Effector memory CD8-positive, alpha-beta T cell (primary cell): ENCODE data around the gene MAP3K19.

Source experiments
- ATAC-seq: fragments of 150-1000 bp; cut with Tn5 transposase; replicated peaks from 2 replicates; pipeline ENCODE4 v1.10.0; 2021; ENCODE audit warnings: mild to moderate bottlenecking, moderate library complexity
- DNase-seq, 3 experiments: peaks; one replicate each; pipeline ENCODE4 v3.0.0; 2021
- H3K27ac Mint-ChIP-seq, 2 donors: one replicate each; pipeline ENCODE4 v1.8.0; 2022; ENCODE audit warnings: mild to moderate bottlenecking in 2 of 2, mixed read lengths in 2 of 2, moderate library complexity in 2 of 2
- H3K27me3 Mint-ChIP-seq, 2 donors: one replicate each; pipeline ENCODE4 v1.8.0; 2022; ENCODE audit warnings: mixed read lengths in 2 of 2
- H3K36me3 Mint-ChIP-seq: one replicate; pipeline ENCODE4 v1.8.0; 2022; ENCODE audit warnings: mild to moderate bottlenecking, moderate library complexity, mixed read lengths; ENCODE audit not compliant: insufficient read depth
- H3K4me1 Mint-ChIP-seq, 2 donors: one replicate each; pipeline ENCODE4 v1.8.0; 2022; ENCODE audit warnings: low read depth in 2 of 2, mixed read lengths in 2 of 2
- H3K4me3 Mint-ChIP-seq, 2 donors: one replicate each; pipeline ENCODE4 v1.8.0; 2022; ENCODE audit warnings: mild to moderate bottlenecking in 2 of 2, mixed read lengths in 2 of 2, moderate library complexity in 2 of 2
- H3K9me3 Mint-ChIP-seq, 2 donors: one replicate each; pipeline ENCODE4 v1.8.0; 2022; ENCODE audit warnings: mixed read lengths in 2 of 2

The MAP3K19 gene

GRCh38 chr2:134924912-134925311, 122.3 kb downstream of the MAP3K19 start:
- H3K27ac Mint-ChIP-seq: no peak overlapping the region
- no peak for ATAC-seq

GRCh38 chr2:134919341-134920210, 127.7 kb downstream of the MAP3K19 start:
- Mint-ChIP-seq H3K4me3 (peak overlapping the region; percentile 93 to 98), H3K27ac (peak overlapping the region; percentile 97 to 99), H3K36me3 (peaks cover 35% of the 10 kb centered on the region), H3K4me1 (peaks cover 22 to 43% of the 10 kb centered on the region in 2 donors), H3K9me3 (no peaks in the 10 kb centered on the region), H3K27me3 (no peaks in the 10 kb centered on the region)
- peak; percentile 19 to 35 (median 24) for DNase-seq
- ATAC-seq: no peak

More at GRCh38 chr2:134924912-134925311, 122.3 kb downstream of the MAP3K19 start:
- H3K4me1 Mint-ChIP-seq: peaks cover 48 to 63% of the 10 kb centered on the region in 2 donors
- H3K9me3 Mint-ChIP-seq: no peaks in the 10 kb centered on the region
- peaks cover 21% of the 10 kb centered on the region for H3K36me3 Mint-ChIP-seq
- no peak for DNase-seq
- H3K27me3 Mint-ChIP-seq: no peaks in the 10 kb centered on the region
- H3K4me3 Mint-ChIP-seq: peak overlapping the region; percentile 44 to 66

GRCh38 chr2:134918526-134919340, 128.5 kb downstream of the MAP3K19 start, which contains the start of gene CCNT2:
TSS of gene CCNT2 (plus strand) at chr2:134918822. CDS start at chr2:134918855, 33 bp downstream.
- peak; percentile 81 for ATAC-seq
- Mint-ChIP-seq H3K9me3 (no peaks in the 10 kb centered on the region), H3K4me1 (peaks cover 15 to 34% of the 10 kb centered on the region in 2 donors), H3K4me3 (peak within 1 kb of the TSS; percentile 93 to 98), H3K36me3 (peaks cover 28% of the 10 kb centered on the region), H3K27me3 (no peaks in the 10 kb centered on the region), H3K27ac (peak within 1 kb of the TSS; percentile 97 to 99)
- peak; percentile 99 for DNase-seq

GRCh38 chr2:134917888-134918525, 129.2 kb downstream of the MAP3K19 start:
- Mint-ChIP-seq H3K36me3 (peaks cover 29% of the 10 kb centered on the region), H3K27me3 (no peaks in the 10 kb centered on the region), H3K27ac (peak overlapping the region; percentile 97 to 99), H3K9me3 (no peaks in the 10 kb centered on the region), H3K4me3 (peak overlapping the region; percentile 93 to 98), H3K4me1 (peaks cover 15 to 29% of the 10 kb centered on the region in 2 donors)
- ATAC-seq (peak; percentile 68), DNase-seq (peak; percentile 84 to 87 (median 85))

GRCh38 chr2:134917360-134917865, 129.8 kb downstream of the MAP3K19 start:
- Mint-ChIP-seq H3K4me3 (peak overlapping the region; percentile 93 to 98), H3K27me3 (no peaks in the 10 kb centered on the region), H3K4me1 (peaks cover 11 to 29% of the 10 kb centered on the region in 2 donors), H3K27ac (peak overlapping the region; percentile 97 to 99), H3K9me3 (no peaks in the 10 kb centered on the region), H3K36me3 (peaks cover 32% of the 10 kb centered on the region)
- DNase-seq (peak in 1 of 3 experiments; percentile 1), ATAC-seq (no peak)
